Peyer's patch (tissue), 4 donors: Measurements from ENCODE around the gene NEU4. TPM values are rescaled to one million over a fixed set of nuclear protein-coding genes. Genes with fewer than 3 reads are reported as not detected.
"Not testable (repeated sequence)": the region's sequence is repeated elsewhere in the genome, so short reads cannot be mapped to it uniquely, and the experiment has no call there.

Source experiments
- DNase-seq, 3 donors: peaks; one replicate each; pipeline ENCODE4 v3.0.0-alpha.2; 2017 to 2019
- H3K27ac ChIP-seq, 4 donors: fragments of 200-600 bp; sonication (generic); one replicate each; pipeline ENCODE4 v1.5.1; 2016 to 2019
- H3K27me3 ChIP-seq, 2 donors: fragments of 200-600 bp; sonication (generic); one replicate each; pipeline ENCODE4 v1.5.1; 2019
- H3K36me3 ChIP-seq, 3 donors: fragments of 200-600 bp; sonication (generic); one replicate each; pipeline ENCODE4 v1.5.1; 2016 to 2019
- H3K4me1 ChIP-seq, 4 donors: fragments of 200-600 bp; sonication (generic); one replicate each; pipeline ENCODE4 v1.5.1; 2016 to 2019
- H3K4me3 ChIP-seq, 4 donors: fragments of 200-600 bp; sonication (generic); 1 replicate in 3 of 4; 2 replicates in 1 of 4; pipeline ENCODE4 v1.5.1; 2016 to 2019; ENCODE audit warnings: mild to moderate bottlenecking in 1 of 4
- H3K9me3 ChIP-seq, 4 donors: fragments of 200-600 bp; sonication (generic); one replicate each; pipeline ENCODE4 v1.5.1; 2016 to 2019; ENCODE audit warnings: mild to moderate bottlenecking in 1 of 4
- POLR2A ChIP-seq, 2 donors: fragments of 450-650 bp; IDR thresholded peaks; one replicate each; pipeline ENCODE4 v1.5.1; 2017; ENCODE audit warnings: antibody characterized with exemption in 2 of 2, mild to moderate bottlenecking in 2 of 2, moderate library complexity in 2 of 2
- total RNA-seq, 4 donors: library from RNA; depleted of rRNA; stranded (reverse); fragments of >200 nt; gene quantifications; one replicate each; pipeline ENCODE4 v1.1.0, GENCODE V29; 2016
- TF ChIP-seq, protein P1 (sequence below), 6 experiments: fragments of 450-650 bp in 4 of 6; fragments of 200-600 bp in 2 of 6; sonication (generic) in 1 of 6; IDR thresholded peaks; one replicate each; pipeline ENCODE4 v1.5.1; 2017 to 2019; ENCODE audit warnings: antibody characterized with exemption in 6 of 6, mild to moderate bottlenecking in 3 of 6, moderate library complexity in 1 of 6

Gene NEU4
- total RNA-seq, 4 donors from 2014 or later: 35.5 to 73.3 (median 55.9) TPM

DNA sequence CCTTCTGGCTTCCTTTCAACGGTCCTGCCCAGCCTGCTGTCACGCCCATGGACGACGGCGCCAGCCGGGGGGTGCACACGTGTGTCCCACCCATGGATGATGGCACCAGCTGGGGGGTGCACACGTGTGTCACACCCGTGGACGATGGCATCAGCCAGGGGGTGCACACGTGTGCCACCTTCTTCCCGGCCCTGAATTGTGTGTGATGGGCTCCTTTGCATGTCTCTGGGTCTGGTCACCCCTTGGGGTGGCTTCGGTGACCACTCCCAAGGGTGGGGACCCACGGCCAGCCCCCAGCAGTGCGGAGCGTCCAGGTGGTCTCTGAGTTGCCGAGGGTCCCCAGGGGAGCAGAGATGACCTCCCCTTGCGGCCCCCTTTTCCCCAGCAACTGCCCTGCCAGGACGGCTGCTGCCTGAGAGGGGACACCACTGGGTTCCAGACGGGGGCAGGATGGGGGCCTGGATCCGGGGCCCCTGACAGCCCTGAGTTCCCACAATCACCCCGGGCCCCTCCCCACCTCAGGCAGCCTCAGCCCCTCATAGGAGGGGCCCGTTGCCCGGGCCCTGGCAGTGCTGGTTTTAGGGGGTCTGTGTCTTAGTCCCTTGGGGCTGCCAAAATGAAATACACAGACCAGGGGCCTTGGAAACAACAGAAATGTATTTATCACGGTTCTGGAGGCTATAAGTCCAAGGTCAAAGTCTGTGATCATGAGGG lies 9.4 kb downstream of the NEU4 start:
- no peaks in the 10 kb centered on the region for H3K9me3 ChIP-seq
- peaks cover 0 to 6% (median 0%) of the 10 kb centered on the region in 4 donors for H3K4me1 ChIP-seq
- TF ChIP-seq POLR2A (IDR thresholded peaks at IDR 0.05): no peak
- TF ChIP-seq, protein P1, sequence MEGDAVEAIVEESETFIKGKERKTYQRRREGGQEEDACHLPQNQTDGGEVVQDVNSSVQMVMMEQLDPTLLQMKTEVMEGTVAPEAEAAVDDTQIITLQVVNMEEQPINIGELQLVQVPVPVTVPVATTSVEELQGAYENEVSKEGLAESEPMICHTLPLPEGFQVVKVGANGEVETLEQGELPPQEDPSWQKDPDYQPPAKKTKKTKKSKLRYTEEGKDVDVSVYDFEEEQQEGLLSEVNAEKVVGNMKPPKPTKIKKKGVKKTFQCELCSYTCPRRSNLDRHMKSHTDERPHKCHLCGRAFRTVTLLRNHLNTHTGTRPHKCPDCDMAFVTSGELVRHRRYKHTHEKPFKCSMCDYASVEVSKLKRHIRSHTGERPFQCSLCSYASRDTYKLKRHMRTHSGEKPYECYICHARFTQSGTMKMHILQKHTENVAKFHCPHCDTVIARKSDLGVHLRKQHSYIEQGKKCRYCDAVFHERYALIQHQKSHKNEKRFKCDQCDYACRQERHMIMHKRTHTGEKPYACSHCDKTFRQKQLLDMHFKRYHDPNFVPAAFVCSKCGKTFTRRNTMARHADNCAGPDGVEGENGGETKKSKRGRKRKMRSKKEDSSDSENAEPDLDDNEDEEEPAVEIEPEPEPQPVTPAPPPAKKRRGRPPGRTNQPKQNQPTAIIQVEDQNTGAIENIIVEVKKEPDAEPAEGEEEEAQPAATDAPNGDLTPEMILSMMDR (IDR thresholded peaks at IDR 0.05): no peak
- peak overlapping the region in 1 of 4 donors; percentile 26 for H3K27ac ChIP-seq
- no peaks in the 10 kb centered on the region for H3K36me3 ChIP-seq
- H3K4me3 ChIP-seq: no peak overlapping the region
- no peaks in the 10 kb centered on the region for H3K27me3 ChIP-seq
- peak in 2 of 3 donors; percentile 14 to 43 for DNase-seq

DNA sequence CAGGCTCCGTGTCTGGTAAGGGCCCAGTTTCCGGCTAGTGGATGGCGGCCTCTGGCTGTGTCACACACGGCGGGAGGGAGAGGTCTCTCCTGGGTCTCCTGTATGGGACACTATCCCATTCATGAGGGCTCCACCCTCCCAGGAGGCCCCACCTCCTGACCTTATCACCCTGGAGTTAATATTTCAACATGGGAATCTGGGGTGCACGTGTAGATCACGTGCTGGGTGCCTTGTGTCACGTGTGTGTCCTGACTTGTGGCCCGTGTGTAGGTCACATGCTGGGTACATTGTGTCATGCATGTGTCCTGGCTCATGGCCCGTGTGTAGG lies 9.9 kb downstream of the NEU4 start:
- H3K4me1 ChIP-seq: peaks cover 0 to 6% (median 0%) of the 10 kb centered on the region in 4 donors
- H3K4me3 ChIP-seq: no peak overlapping the region
- no peaks in the 10 kb centered on the region for H3K36me3 ChIP-seq
- peak; percentile 15 to 78 (median 73) for DNase-seq
- H3K27ac ChIP-seq: peak overlapping the region in 1 of 4 donors; percentile 26
- TF ChIP-seq, protein P1 (IDR thresholded peaks at IDR 0.05): no peak
- TF ChIP-seq POLR2A (IDR thresholded peaks at IDR 0.05): no peak
- H3K9me3 ChIP-seq: no peaks in the 10 kb centered on the region
- no peaks in the 10 kb centered on the region for H3K27me3 ChIP-seq

DNA sequence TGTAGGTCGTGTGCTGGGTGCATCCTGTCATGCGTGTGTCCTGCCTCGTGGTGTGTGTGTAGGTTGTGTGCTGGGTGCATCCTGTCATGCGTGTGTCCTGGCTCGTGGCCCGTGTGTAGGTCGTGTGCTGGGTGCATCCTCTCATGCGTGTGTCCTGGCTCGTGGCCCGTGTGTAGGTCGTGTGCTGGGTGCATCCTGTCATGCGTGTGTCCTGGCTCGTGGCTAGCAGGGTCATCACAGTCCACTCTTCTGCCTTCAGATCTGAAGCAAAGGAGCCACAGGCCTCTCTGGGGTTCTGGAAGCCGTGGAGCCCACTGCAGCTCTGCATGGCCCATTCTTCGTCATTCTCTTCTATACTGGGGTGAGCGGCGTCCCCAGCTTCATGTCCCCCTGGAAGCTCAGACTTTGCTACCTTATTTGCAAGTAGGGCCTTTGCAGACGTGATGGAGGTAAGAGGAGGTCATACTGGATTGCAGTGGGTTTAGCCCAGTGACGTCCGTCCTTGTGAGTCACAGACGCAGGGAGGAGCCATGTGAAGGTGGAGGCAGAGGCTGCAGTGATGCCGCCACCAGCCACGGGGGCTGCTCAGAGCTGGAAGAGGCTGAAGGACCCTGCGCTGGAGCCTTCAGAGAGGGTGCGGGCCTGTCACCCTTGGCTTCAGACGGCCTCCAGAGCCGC lies 11.1 kb downstream of the NEU4 start:
- not testable (repeated sequence) for H3K27ac ChIP-seq, H3K36me3 ChIP-seq, H3K4me1 ChIP-seq, H3K27me3 ChIP-seq, H3K9me3 ChIP-seq, H3K4me3 ChIP-seq
- peak in 1 of 3 donors; percentile 14 for DNase-seq

DNA sequence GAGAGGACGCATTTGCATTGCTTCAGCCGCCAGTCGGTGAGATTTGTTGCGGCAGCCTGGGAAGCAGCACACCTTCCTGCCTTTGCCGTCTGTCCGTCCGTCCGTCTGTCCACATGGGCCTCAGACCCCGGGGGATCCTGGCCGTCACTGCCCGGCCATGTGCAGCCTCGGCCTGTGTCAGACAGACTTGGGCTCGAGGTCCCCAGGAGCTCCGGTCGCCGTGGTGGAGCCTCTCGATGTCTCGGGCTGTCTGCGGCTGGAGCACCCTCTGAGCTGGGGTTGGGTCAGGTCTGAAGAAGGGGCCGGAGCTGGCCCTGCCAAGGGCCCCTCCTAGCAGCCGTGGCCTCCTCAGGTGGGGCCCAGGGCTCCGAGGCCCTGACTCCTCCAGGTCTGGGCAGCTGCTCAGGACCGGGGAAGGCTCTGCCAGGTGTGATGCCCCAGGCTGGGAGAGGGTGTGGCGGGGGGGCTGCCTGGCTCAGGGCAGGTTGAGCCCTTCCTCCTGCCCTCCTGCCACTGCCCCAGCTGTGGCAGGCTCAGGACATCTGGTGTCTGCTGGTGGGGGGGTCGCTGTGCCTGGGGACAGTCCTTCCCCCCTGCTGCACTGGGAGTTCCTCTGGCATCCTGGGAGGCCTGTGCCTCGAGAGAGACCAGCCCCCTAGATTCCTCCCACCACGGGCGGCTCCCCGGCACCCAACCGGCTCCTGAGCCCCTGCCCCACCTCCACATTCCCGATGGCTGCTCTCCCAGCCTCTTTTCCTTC lies 11.8 kb downstream of the NEU4 start:
- Histone ChIP-seq H3K27ac (no peak overlapping the region), H3K9me3 (no peaks in the 10 kb centered on the region), H3K27me3 (no peaks in the 10 kb centered on the region), H3K36me3 (no peaks in the 10 kb centered on the region), H3K4me3 (no peak overlapping the region), H3K4me1 (peaks cover 0 to 6% (median 0%) of the 10 kb centered on the region in 4 donors)
- TF ChIP-seq, protein P1 (IDR thresholded peaks at IDR 0.05): no peak
- no peak for TF ChIP-seq POLR2A (IDR thresholded peaks at IDR 0.05)
- peak in 1 of 3 donors; percentile 14 for DNase-seq

DNA sequence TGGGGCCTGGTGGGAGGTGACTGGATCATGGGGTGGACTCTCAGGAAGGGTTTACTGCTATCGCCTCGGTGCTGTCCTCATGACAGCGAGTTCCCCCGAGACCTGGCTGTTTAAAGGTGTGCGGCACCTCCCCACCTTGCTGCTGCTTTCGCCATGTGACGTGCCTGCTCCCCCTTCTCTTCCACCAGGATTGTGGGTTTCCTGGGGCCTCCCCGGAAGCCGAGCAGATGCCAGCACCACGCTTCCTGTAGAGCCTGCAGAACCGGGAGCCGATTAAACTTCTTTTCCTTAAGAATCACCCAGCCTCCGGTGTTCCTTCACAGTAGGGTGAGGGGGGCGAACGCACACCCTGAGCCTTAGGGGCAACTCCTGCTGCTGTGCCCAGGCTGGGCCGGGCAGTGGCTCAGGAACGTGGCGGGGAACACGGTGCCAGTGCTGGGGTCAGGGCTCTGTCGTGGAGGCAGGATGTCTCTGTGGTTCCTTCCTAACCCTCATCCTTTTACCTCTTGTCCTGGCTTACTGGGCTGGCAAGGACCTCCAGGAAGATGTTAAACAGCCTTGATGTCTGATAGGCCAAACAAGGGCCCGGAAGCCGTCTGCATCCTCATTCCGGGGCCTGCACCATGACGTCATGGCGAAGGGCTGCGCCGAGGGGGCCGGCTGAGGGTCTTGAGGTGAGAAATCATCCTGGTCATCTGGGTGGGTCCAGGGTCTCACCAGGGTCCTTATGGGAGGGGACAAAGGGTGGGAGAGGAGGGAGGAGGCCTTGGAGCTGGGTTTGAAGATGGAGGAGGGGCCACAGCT lies 12.7 kb downstream of the NEU4 start:
- DNase-seq: peak in 1 of 3 donors; percentile 8
- Histone ChIP-seq H3K4me1 (peaks cover 0 to 5% (median 0%) of the 10 kb centered on the region in 4 donors), H3K4me3 (no peak overlapping the region), H3K36me3 (no peaks in the 10 kb centered on the region), H3K9me3 (peaks cover 0 to under 1% (median 0%) of the 10 kb centered on the region in 4 donors), H3K27me3 (no peaks in the 10 kb centered on the region), H3K27ac (no peak overlapping the region)
- TF ChIP-seq, protein P1 (IDR thresholded peaks at IDR 0.05): no peak
- no peak for TF ChIP-seq POLR2A (IDR thresholded peaks at IDR 0.05)
